ENCODE data around the gene TCP1.
"Not testable (repeated sequence)": the region's sequence is repeated elsewhere in the genome, so short reads cannot be mapped to it uniquely, and the experiment has no call there.

The TCP1 gene

GRCh38 chr6:159739341-159739740, 50.1 kb downstream of the TCP1 start:
- DNase-seq (ENCODE audit: low read depth): no peak

- DNase-seq (ENCODE audit: low read depth): no peak
These were observed 52.5 kb downstream of the TCP1 start for GRCh38 chr6:159736908-159737307.

- DNase-seq (ENCODE audit: low read depth): not testable (repeated sequence)
These were observed 56.0 kb downstream of the TCP1 start for GRCh38 chr6:159733395-159733794.

GRCh38 chr6:159732550-159732949, 56.9 kb downstream of the TCP1 start:
- not testable (repeated sequence) for DNase-seq (ENCODE audit: low read depth)

- no peak for DNase-seq (ENCODE audit: low read depth)
These were observed 59.1 kb downstream of the TCP1 start for GRCh38 chr6:159730332-159730676.

- DNase-seq (ENCODE audit: low read depth): no peak
These were observed 59.6 kb downstream of the TCP1 start for GRCh38 chr6:159729598-159730331.

GRCh38 chr6:159728531-159728964, 60.9 kb downstream of the TCP1 start:
- DNase-seq (ENCODE audit: low read depth): no peak
